Colonic mucosa (tissue), 4 donors: ENCODE measurements around the gene AFF2. TPM values are rescaled to one million over a fixed set of nuclear protein-coding genes. Genes with fewer than 3 reads are reported as not detected.

Experiments used
- DNase-seq: peaks from one replicate; pipeline ENCODE4 v3.0.0-alpha.2; 2020
- H3K27ac ChIP-seq: fragments of 200-600 bp; one replicate; pipeline ENCODE4 v1.8.0; 2021
- H3K27me3 ChIP-seq: fragments of 200-600 bp; one replicate; pipeline ENCODE4 v1.8.0; 2021
- H3K36me3 ChIP-seq: fragments of 200-600 bp; one replicate; pipeline ENCODE4 v1.8.0; 2021
- H3K4me1 ChIP-seq: fragments of 200-600 bp; one replicate; pipeline ENCODE4 v1.8.0; 2021; ENCODE audit warnings: mild to moderate bottlenecking
- H3K4me3 ChIP-seq: fragments of 200-600 bp; one replicate; pipeline ENCODE4 v1.8.0; 2021
- H3K9ac ChIP-seq, 2 donors: one replicate each; pipeline ENCODE4 v1.7.0; 2013; ENCODE audit warnings: control low read depth in 2 of 2, low read depth in 2 of 2, low read length in 2 of 2
- H3K9me3 ChIP-seq: fragments of 200-600 bp; one replicate; pipeline ENCODE4 v1.8.0; 2021
- intact Hi-C: fragments of 100-400 bp; cut with DNase I; formaldehyde crosslinking; loops from one replicate; pipeline ENCODE4 v1.14.1; 2022
- total RNA-seq, 2 donors: library from RNA; stranded (reverse); fragmentation: NEBNext Ultra II Directional in 1 of 2; extraction: Animal tissue kit (Norgen Biotek cat#: 25700) in 1 of 2; gene quantifications; one replicate each; pipeline ENCODE4 v1.2.1, GENCODE V29; 2021
- TF ChIP-seq, protein P1 (sequence below): fragments of 200-600 bp; IDR thresholded peaks from one replicate; pipeline ENCODE4 v1.8.0; 2022; ENCODE audit warnings: antibody characterized with exemption, mild to moderate bottlenecking
- donor health status: healthy.
- donor health status: DM: no; HTN: no; CAD: no.
- donor health status: DM: no; HTN: no; CAD: no.

The AFF2 gene
- total RNA-seq, 2 donors from 2014 or later, result 0.05 to 0.12 TPM

DNA sequence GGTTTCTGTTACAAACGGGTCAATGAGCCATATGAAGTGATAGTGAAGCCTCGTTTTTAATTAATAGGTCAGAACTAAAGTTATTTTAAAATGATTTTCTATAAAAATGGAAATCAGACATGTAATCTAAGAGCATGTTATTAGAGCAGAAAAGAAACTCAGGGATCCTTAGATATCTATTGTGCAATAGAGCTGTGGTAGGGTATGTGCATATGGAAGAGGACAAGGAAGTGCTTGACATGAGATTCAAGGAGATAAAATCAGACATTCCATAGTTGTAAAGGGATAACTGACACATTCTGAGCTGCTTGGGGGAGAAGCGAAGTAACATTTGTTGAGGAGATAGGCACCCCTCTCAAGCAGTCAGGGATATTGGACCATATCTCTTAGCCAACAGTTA, 143.0 kb downstream of the AFF2 start:
- intact Hi-C loops, result no loop called here
- Histone ChIP-seq H3K9me3 (no peaks in the 10 kb centered on the region), H3K4me1 (no peaks in the 10 kb centered on the region), H3K27me3 (no peaks in the 10 kb centered on the region), H3K9ac (no peak overlapping the region), H3K36me3 (no peaks in the 10 kb centered on the region), H3K27ac (no peak overlapping the region), H3K4me3 (no peak overlapping the region)
- TF ChIP-seq, protein P1, sequence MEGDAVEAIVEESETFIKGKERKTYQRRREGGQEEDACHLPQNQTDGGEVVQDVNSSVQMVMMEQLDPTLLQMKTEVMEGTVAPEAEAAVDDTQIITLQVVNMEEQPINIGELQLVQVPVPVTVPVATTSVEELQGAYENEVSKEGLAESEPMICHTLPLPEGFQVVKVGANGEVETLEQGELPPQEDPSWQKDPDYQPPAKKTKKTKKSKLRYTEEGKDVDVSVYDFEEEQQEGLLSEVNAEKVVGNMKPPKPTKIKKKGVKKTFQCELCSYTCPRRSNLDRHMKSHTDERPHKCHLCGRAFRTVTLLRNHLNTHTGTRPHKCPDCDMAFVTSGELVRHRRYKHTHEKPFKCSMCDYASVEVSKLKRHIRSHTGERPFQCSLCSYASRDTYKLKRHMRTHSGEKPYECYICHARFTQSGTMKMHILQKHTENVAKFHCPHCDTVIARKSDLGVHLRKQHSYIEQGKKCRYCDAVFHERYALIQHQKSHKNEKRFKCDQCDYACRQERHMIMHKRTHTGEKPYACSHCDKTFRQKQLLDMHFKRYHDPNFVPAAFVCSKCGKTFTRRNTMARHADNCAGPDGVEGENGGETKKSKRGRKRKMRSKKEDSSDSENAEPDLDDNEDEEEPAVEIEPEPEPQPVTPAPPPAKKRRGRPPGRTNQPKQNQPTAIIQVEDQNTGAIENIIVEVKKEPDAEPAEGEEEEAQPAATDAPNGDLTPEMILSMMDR, result no peak
- no peak for DNase-seq

DNA sequence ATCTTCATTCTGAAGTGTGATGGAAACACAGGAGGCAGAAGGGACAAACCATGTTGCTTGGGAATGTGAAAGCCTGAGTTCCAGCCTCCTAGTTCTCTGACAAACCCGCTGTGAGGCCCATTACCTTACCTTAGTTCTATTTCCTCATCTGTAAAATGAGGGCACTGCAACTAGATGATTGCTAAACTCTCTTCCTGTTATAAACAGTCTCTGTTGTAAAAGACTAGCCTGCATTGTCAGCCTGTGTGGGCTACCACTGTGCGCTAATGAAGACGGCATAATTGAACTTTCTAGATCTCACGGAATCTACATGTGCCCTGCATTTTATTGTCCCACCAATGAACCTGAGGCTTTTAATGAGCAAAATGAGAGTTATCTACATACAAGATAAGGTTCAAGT, 147.2 kb downstream of the AFF2 start:
- TF ChIP-seq, protein P1, result no peak
- intact Hi-C loops, result no loop called here
- no peaks in the 10 kb centered on the region for H3K36me3 ChIP-seq

DNA sequence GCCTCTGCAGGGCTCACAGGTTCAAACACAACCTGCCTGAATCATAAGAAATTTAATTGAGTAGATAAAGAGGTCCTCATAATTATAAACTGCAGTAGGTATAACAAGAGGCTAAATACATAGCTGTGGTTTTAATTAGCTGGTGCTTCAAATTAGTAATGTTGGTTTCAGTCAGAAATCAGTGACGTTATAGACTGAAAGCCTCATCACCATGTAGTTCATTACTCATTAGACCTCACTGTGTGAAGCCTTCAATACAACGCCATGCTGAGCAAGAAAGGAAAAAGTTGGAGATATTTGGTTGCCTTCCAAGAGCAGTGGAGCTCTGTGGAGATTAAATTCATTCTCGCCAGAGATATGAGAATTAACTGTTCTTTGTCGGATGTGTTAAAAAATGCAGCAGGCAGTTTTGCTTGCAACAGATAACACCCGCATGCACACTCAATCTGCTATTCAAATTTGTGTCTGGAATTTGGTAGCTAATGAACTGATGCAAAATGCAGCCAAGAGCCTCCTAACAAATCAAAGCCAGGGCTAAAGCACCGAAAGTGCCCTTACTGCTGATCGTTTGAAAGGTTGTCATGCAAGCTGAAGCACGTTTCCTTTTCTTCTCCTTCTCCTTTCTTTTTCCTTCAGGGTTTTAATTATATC, 148.9 kb downstream of the AFF2 start:
- Histone ChIP-seq H3K9ac (no peak overlapping the region), H3K4me1 (no peaks in the 10 kb centered on the region), H3K27me3 (no peaks in the 10 kb centered on the region), H3K27ac (no peak overlapping the region), H3K4me3 (no peak overlapping the region), H3K36me3 (no peaks in the 10 kb centered on the region), H3K9me3 (no peaks in the 10 kb centered on the region)
- no peak for DNase-seq
- intact Hi-C loops, result no loop called here
- TF ChIP-seq, protein P1, result no peak

More for the DNA sequence above, 147.2 kb downstream of the AFF2 start:
- DNase-seq, result no peak
- Histone ChIP-seq H3K9ac (no peak overlapping the region), H3K27ac (no peak overlapping the region), H3K4me1 (no peaks in the 10 kb centered on the region), H3K4me3 (no peak overlapping the region), H3K9me3 (no peaks in the 10 kb centered on the region), H3K27me3 (no peaks in the 10 kb centered on the region)

DNA sequence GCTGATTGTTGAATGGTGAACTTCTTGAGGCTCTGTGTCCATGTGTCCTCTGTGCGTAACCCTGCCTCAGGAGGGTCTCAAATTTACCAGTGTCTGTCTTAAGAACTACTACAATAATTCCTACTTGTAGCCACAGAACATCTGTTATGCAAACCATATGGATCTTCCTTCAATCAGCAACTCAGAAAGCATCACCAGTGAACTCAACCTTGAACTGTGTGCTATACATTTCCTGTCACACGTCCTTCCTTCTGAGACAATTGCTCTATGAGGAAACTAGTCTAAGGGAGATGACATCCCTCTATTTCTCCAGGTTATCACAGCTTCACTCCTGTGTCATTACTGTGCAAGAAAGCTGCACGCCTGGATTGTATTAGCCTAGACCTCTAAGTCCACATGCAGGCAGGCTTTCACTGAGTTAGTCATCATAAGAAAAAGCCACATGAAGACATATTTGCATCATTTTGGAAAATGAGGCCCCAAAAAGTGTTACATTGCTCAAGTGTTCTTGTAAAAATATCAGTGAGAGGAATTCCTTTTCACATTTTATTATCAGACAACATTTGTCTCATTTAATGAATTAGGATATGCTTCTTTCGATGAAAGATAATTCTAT, 157.8 kb downstream of the AFF2 start:
- no peaks in the 10 kb centered on the region for H3K4me1 ChIP-seq
- intact Hi-C loops, result no loop called here
- no peak overlapping the region for H3K9ac ChIP-seq
- no peaks in the 10 kb centered on the region for H3K9me3 ChIP-seq
- TF ChIP-seq, protein P1, result no peak
- H3K27ac ChIP-seq, result no peak overlapping the region
- DNase-seq, result no peak
- H3K4me3 ChIP-seq, result no peak overlapping the region
- no peaks in the 10 kb centered on the region for H3K27me3 ChIP-seq
- H3K36me3 ChIP-seq, result no peaks in the 10 kb centered on the region

DNA sequence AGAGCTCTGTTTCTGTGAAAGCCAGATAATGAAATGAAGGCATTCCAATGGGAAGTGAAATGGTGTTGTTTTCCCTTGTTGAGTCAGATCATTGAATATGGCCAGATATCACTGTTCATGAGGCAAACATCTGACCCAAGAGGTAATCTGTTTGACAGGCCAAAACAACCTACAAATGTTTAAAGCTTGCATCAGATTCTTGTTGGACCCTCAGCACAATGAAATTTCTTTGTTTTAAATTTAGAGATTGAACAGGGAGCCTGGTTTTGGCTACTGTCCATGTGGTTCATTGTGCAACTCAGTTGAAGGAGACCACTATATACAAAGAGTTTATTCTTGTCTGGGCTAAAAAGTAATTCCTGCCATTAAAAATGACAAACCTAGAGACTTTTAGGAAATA, 159.1 kb downstream of the AFF2 start:
- no peak overlapping the region for H3K27ac ChIP-seq
- H3K9me3 ChIP-seq, result no peaks in the 10 kb centered on the region
- no peaks in the 10 kb centered on the region for H3K27me3 ChIP-seq
- H3K9ac ChIP-seq, result no peak overlapping the region
- no peaks in the 10 kb centered on the region for H3K4me1 ChIP-seq
- H3K4me3 ChIP-seq, result no peak overlapping the region
- no peak for DNase-seq
- TF ChIP-seq, protein P1, result no peak
- intact Hi-C loops, result no loop called here
- H3K36me3 ChIP-seq, result no peaks in the 10 kb centered on the region
